ENCODE measurements around the gene DUT. TPM values are rescaled to one million over a fixed set of nuclear protein-coding genes. Genes with fewer than 3 reads are reported as not detected.

DUT gene
- total and polyA plus RNA-seq, 2 experiments from 2014 or later = 82.5 to 420 TPM

DNA sequence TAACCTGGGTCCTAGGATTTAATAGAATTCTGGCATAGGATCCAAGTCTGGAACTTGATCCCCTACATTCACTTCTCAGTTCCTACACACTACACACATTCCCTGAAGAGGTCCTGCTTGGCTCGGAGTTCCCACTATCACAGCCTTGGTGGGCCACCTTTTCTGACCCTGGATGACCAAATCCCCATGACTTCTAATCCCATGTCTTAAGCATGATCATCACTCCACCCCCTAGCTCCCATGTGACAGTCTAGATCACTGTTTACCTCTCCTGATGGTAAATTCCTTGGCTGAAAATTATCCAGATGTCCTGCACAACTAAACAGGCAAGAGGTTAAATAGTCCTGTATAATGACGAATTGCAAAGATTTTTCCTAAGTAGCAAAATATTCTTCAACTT is 40.3 kb downstream of the DUT start (continued):
- TF ChIP-seq, protein P1, sequence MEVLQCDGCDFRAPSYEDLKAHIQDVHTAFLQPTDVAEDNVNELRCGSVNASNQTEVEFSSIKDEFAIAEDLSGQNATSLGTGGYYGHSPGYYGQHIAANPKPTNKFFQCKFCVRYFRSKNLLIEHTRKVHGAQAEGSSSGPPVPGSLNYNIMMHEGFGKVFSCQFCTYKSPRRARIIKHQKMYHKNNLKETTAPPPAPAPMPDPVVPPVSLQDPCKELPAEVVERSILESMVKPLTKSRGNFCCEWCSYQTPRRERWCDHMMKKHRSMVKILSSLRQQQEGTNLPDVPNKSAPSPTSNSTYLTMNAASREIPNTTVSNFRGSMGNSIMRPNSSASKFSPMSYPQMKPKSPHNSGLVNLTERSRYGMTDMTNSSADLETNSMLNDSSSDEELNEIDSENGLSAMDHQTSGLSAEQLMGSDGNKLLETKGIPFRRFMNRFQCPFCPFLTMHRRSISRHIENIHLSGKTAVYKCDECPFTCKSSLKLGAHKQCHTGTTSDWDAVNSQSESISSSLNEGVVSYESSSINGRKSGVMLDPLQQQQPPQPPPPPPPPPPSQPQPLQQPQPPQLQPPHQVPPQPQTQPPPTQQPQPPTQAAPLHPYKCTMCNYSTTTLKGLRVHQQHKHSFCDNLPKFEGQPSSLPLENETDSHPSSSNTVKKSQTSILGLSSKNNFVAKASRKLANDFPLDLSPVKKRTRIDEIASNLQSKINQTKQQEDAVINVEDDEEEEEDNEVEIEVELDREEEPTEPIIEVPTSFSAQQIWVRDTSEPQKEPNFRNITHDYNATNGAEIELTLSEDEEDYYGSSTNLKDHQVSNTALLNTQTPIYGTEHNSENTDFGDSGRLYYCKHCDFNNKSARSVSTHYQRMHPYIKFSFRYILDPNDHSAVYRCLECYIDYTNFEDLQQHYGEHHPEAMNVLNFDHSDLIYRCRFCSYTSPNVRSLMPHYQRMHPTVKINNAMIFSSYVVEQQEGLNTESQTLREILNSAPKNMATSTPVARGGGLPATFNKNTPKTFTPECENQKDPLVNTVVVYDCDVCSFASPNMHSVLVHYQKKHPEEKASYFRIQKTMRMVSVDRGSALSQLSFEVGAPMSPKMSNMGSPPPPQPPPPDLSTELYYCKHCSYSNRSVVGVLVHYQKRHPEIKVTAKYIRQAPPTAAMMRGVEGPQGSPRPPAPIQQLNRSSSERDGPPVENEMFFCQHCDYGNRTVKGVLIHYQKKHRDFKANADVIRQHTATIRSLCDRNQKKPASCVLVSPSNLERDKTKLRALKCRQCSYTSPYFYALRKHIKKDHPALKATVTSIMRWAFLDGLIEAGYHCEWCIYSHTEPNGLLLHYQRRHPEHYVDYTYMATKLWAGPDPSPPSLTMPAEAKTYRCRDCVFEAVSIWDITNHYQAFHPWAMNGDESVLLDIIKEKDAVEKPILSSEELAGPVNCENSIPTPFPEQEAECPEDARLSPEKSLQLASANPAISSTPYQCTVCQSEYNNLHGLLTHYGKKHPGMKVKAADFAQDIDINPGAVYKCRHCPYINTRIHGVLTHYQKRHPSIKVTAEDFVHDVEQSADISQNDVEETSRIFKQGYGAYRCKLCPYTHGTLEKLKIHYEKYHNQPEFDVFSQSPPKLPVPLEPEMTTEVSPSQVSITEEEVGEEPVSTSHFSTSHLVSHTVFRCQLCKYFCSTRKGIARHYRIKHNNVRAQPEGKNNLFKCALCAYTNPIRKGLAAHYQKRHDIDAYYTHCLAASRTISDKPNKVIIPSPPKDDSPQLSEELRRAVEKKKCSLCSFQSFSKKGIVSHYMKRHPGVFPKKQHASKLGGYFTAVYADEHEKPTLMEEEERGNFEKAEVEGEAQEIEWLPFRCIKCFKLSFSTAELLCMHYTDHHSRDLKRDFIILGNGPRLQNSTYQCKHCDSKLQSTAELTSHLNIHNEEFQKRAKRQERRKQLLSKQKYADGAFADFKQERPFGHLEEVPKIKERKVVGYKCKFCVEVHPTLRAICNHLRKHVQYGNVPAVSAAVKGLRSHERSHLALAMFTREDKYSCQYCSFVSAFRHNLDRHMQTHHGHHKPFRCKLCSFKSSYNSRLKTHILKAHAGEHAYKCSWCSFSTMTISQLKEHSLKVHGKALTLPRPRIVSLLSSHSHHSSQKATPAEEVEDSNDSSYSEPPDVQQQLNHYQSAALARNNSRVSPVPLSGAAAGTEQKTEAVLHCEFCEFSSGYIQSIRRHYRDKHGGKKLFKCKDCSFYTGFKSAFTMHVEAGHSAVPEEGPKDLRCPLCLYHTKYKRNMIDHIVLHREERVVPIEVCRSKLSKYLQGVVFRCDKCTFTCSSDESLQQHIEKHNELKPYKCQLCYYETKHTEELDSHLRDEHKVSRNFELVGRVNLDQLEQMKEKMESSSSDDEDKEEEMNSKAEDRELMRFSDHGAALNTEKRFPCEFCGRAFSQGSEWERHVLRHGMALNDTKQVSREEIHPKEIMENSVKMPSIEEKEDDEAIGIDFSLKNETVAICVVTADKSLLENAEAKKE (CRISPR knock-in tag; IDR thresholded peaks at IDR 0.05) = no peak
- no peak for TF ChIP-seq JUNB (IDR thresholded peaks at IDR 0.05; ENCODE audit: unreplicated experiment)
- no peak for TF ChIP-seq POLR2AphosphoS5 (IDR thresholded peaks at IDR 0.05; ENCODE audit: low read depth)
- TF ChIP-seq ZNF331 (CRISPR knock-in tag; IDR thresholded peaks at IDR 0.05; ENCODE audit: low read depth) = no peak

DNA sequence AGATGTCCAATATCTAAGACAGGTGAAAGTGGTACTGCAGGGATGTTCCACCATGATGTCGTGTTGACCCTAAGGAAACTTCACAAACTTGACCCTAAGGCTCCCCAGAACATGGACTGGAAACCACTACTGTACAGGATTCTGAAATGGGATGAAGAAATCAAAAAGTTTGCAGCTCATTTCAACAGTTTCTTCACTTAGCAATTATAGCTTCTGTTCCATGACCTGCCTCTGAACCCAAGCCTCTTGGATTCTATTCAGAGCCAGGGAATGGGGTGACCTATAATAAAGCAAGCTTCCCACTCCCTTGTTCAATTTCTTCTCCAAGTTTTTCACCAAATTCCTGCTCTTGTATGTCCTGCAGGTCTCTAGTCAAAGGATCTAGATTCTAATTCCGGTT is 40.7 kb downstream of the DUT start:
- H3K27ac ChIP-seq (ENCODE audit: low read depth) = no peak overlapping the region
- no peak overlapping the region for H3K4me3 Mint-ChIP-seq
- no peaks in the 10 kb centered on the region for H3K36me3 ChIP-seq (ENCODE audit: insufficient read depth)
- no peaks in the 10 kb centered on the region for H3K4me1 ChIP-seq (ENCODE audit: insufficient read depth)
- H4K20me1 ChIP-seq (replicated peaks; ENCODE audit: insufficient read depth) = no peaks in the 10 kb centered on the region
- H3K27ac Mint-ChIP-seq = no peak overlapping the region
- H3K9me2 ChIP-seq (ENCODE audit: insufficient read depth) = peaks cover 16% of the 10 kb centered on the region
- H3K27me3 Mint-ChIP-seq (ENCODE audit: insufficient read depth, low read depth, poor library complexity) = no peaks in the 10 kb centered on the region
- TF ChIP-seq, protein P1 (CRISPR knock-in tag; IDR thresholded peaks at IDR 0.05) = no peak
- TF ChIP-seq ZNF114 (CRISPR knock-in tag; IDR thresholded peaks at IDR 0.05) = no peak
- H3K36me3 Mint-ChIP-seq (ENCODE audit: low read depth) = no peaks in the 10 kb centered on the region
- H3K4me2 ChIP-seq = no peak overlapping the region
- H3K4me3 ChIP-seq = no peak overlapping the region
- H3K79me2 ChIP-seq (replicated peaks; ENCODE audit: insufficient read depth) = no peaks in the 10 kb centered on the region
- no peak overlapping the region for H2AFZ ChIP-seq
- H3F3A ChIP-seq (replicated peaks; ENCODE audit: low read depth) = no peaks in the 10 kb centered on the region
- H3K4me1 Mint-ChIP-seq = no peaks in the 10 kb centered on the region
- DNase-seq (ENCODE audit: low spot score) (no peak), ATAC-seq (no peak)
- H3K9me3 Mint-ChIP-seq = peaks cover 14% of the 10 kb centered on the region
- no peaks in the 10 kb centered on the region for H3K27me3 ChIP-seq (ENCODE audit: insufficient read depth)
